ENCODE data around the gene CAPN10.
A peak's percentile ranks its signal among the peaks of the same experiment; 100 is the strongest.
"Not testable (repeated sequence)": the region's sequence is repeated elsewhere in the genome, so short reads cannot be mapped to it uniquely, and the experiment has no call there.

CAPN10 gene

GRCh38 chr2:240556553-240557100 lies 29.9 kb upstream of the CAPN10 start:
- DNase-seq (ENCODE audit: insufficient read length) (peak; percentile 51), FAIRE-seq (peak; percentile 57)
- no peak for TF ChIP-seq TAF1 (IDR thresholded peaks at IDR 0.05; ENCODE audit: borderline replicate concordance, low read depth, low read length)
- TF ChIP-seq POLR2AphosphoS5 (IDR thresholded peaks at IDR 0.05; ENCODE audit: low read depth, low read length), result no peak
- 0 out of 2 replicates have a peak, but pooled peaks have one; percentile 30 for TF ChIP-seq POLR2A (IDR thresholded peaks at IDR 0.05; ENCODE audit: low read depth, low read length)

- DNase-seq (ENCODE audit: insufficient read length), result peak; percentile 14
- FAIRE-seq, result no peak
- no peak for TF ChIP-seq TAF1 (IDR thresholded peaks at IDR 0.05; ENCODE audit: borderline replicate concordance, low read depth, low read length)
- no peak for TF ChIP-seq POLR2A (IDR thresholded peaks at IDR 0.05; ENCODE audit: low read depth, low read length)
- no peak for TF ChIP-seq POLR2AphosphoS5 (IDR thresholded peaks at IDR 0.05; ENCODE audit: low read depth, low read length)
Measured at GRCh38 chr2:240557101-240557751, 29.3 kb upstream of the CAPN10 start.

- DNase-seq (ENCODE audit: insufficient read length) (peak; percentile 70), FAIRE-seq (no peak)
- TF ChIP-seq POLR2A (IDR thresholded peaks at IDR 0.05; ENCODE audit: low read depth, low read length) (no peak), TAF1 (IDR thresholded peaks at IDR 0.05; ENCODE audit: borderline replicate concordance, low read depth, low read length) (no peak), POLR2AphosphoS5 (IDR thresholded peaks at IDR 0.05; ENCODE audit: low read depth, low read length) (no peak)
Measured at GRCh38 chr2:240557808-240558207, 28.7 kb upstream of the CAPN10 start, which contains the start of gene ANKMY1. Gene ANKMY1 (minus strand): TSS chr2:240557988. CDS start chr2:240557335, 653 bp downstream.

- TF ChIP-seq TAF1 (IDR thresholded peaks at IDR 0.05; ENCODE audit: borderline replicate concordance, low read depth, low read length) (no peak), POLR2AphosphoS5 (IDR thresholded peaks at IDR 0.05; ENCODE audit: low read depth, low read length) (no peak), POLR2A (IDR thresholded peaks at IDR 0.05; ENCODE audit: low read depth, low read length) (no peak)
- no peak for DNase-seq (ENCODE audit: insufficient read length)
- FAIRE-seq, result no peak
Measured at GRCh38 chr2:240558236-240558761, 28.2 kb upstream of the CAPN10 start.

GRCh38 chr2:240559286-240559685 lies 27.2 kb upstream of the CAPN10 start:
- no peak for TF ChIP-seq TAF1 (IDR thresholded peaks at IDR 0.05; ENCODE audit: borderline replicate concordance, low read depth, low read length)
- no peak for FAIRE-seq
- DNase-seq (ENCODE audit: insufficient read length), result no peak

- TF ChIP-seq POLR2A (IDR thresholded peaks at IDR 0.05; ENCODE audit: low read depth, low read length) (peak; percentile 89), POLR2AphosphoS5 (IDR thresholded peaks at IDR 0.05; ENCODE audit: low read depth, low read length) (peak; percentile 89), TAF1 (IDR thresholded peaks at IDR 0.05; ENCODE audit: borderline replicate concordance, low read depth, low read length) (0 out of 2 replicates have a peak, but pooled peaks have one; percentile 10)
- FAIRE-seq (peak; percentile 95), DNase-seq (ENCODE audit: insufficient read length) (peak; percentile 86)
Measured at GRCh38 chr2:240560084-240560479, 26.5 kb upstream of the CAPN10 start, which contains the start of gene DUSP28. Gene DUSP28 (plus strand): TSS chr2:240560357. CDS start chr2:240560685, 328 bp downstream.

- TF ChIP-seq POLR2A (IDR thresholded peaks at IDR 0.05; ENCODE audit: low read depth, low read length) (peak; percentile 87), TAF1 (IDR thresholded peaks at IDR 0.05; ENCODE audit: borderline replicate concordance, low read depth, low read length) (no peak; the same call in 1 of the 2 replicates), POLR2AphosphoS5 (IDR thresholded peaks at IDR 0.05; ENCODE audit: low read depth, low read length) (peak; percentile 84)
- peak; percentile 98 for FAIRE-seq
Measured at GRCh38 chr2:240560480-240561324, 25.8 kb upstream of the CAPN10 start.

GRCh38 chr2:240561325-240561971 lies 25.1 kb upstream of the CAPN10 start:
- TF ChIP-seq POLR2AphosphoS5 (IDR thresholded peaks at IDR 0.05; ENCODE audit: low read depth, low read length), result no peak
- no peak for TF ChIP-seq POLR2A (IDR thresholded peaks at IDR 0.05; ENCODE audit: low read depth, low read length)
- DNase-seq (ENCODE audit: insufficient read length), result no peak
- peak; percentile 21 for FAIRE-seq

More at GRCh38 chr2:240560480-240561324, 25.8 kb upstream of the CAPN10 start:
- peak; percentile 76 for DNase-seq (ENCODE audit: insufficient read length)

- not testable (repeated sequence) for FAIRE-seq; DNase-seq (ENCODE audit: insufficient read length)
Measured at GRCh38 chr2:240563231-240563630, 23.3 kb upstream of the CAPN10 start.

GRCh38 chr2:240563951-240564560 lies 22.5 kb upstream of the CAPN10 start:
- TF ChIP-seq POLR2A (IDR thresholded peaks at IDR 0.05; ENCODE audit: low read depth, low read length) (no peak), POLR2AphosphoS5 (IDR thresholded peaks at IDR 0.05; ENCODE audit: low read depth, low read length) (no peak), TAF1 (IDR thresholded peaks at IDR 0.05; ENCODE audit: borderline replicate concordance, low read depth, low read length) (no peak)
- FAIRE-seq, result no peak

More at GRCh38 chr2:240563951-240564560, 22.5 kb upstream of the CAPN10 start:
- no peak for DNase-seq (ENCODE audit: insufficient read length)

Measured in GM12892 (cell line).